Measurements from ENCODE around the gene PLS3.
"Not testable (repeated sequence)": the region's sequence is repeated elsewhere in the genome, so short reads cannot be mapped to it uniquely, and the experiment has no call there.

The PLS3 gene

GRCh38 chrX:115560978-115561604 lies at the start of gene PLS3:
Gene PLS3, plus strand, starts transcription at chrX:115561174. Its CDS starts 49,077 bp downstream, at chrX:115610251.
- peak; percentile 49 for DNase-seq

GRCh38 chrX:115518113-115518512 lies 42.9 kb upstream of the PLS3 start:
- no peak for DNase-seq

- no peak for DNase-seq
Observed at GRCh38 chrX:115521741-115522140, 39.2 kb upstream of the PLS3 start.

- no peak for DNase-seq
Observed at GRCh38 chrX:115522952-115523351, 38.0 kb upstream of the PLS3 start.

- no peak for DNase-seq
Observed at GRCh38 chrX:115525486-115525885, 35.5 kb upstream of the PLS3 start.

- DNase-seq, result no peak
Observed at GRCh38 chrX:115531818-115532403, 29.1 kb upstream of the PLS3 start.

GRCh38 chrX:115533485-115533884 lies 27.5 kb upstream of the PLS3 start:
- DNase-seq, result no peak

GRCh38 chrX:115534383-115534782 lies 26.6 kb upstream of the PLS3 start:
- no peak for DNase-seq

- no peak for DNase-seq
Observed at GRCh38 chrX:115535421-115535820, 25.6 kb upstream of the PLS3 start.

GRCh38 chrX:115535844-115536243 lies 25.1 kb upstream of the PLS3 start:
- DNase-seq, result no peak

GRCh38 chrX:115539841-115540240 lies 21.1 kb upstream of the PLS3 start:
- DNase-seq, result no peak

GRCh38 chrX:115541045-115541444 lies 19.9 kb upstream of the PLS3 start:
- DNase-seq, result not testable (repeated sequence)

- no peak for DNase-seq
Observed at GRCh38 chrX:115547448-115547847, 13.5 kb upstream of the PLS3 start.

- DNase-seq, result no peak
Observed at GRCh38 chrX:115549008-115549407, 12.0 kb upstream of the PLS3 start.

GRCh38 chrX:115553171-115553570 lies 7.8 kb upstream of the PLS3 start:
- DNase-seq, result no peak

GRCh38 chrX:115559672-115560071 lies 1.3 kb upstream of the PLS3 start:
- DNase-seq, result no peak

- DNase-seq, result no peak
Observed at GRCh38 chrX:115560211-115560977, 580 bp upstream of the PLS3 start.

- DNase-seq, result peak; percentile 40
Observed at GRCh38 chrX:115561605-115562479, 868 bp downstream of the PLS3 start.

GRCh38 chrX:115562480-115562847 lies 1.5 kb downstream of the PLS3 start:
- DNase-seq, result no peak

GRCh38 chrX:115563633-115564162 lies 2.7 kb downstream of the PLS3 start:
- DNase-seq, result no peak

GRCh38 chrX:115564243-115564642 lies 3.3 kb downstream of the PLS3 start:
- no peak for DNase-seq

GRCh38 chrX:115565888-115566287 lies 4.9 kb downstream of the PLS3 start:
- DNase-seq, result no peak

GRCh38 chrX:115571712-115572111 lies 10.7 kb downstream of the PLS3 start:
- no peak for DNase-seq
